A549 (cell line): ENCODE measurements around the gene UTP14C. TPM values are rescaled to one million over a fixed set of nuclear protein-coding genes. Genes with fewer than 3 reads are reported as not detected.
"Not testable (repeated sequence)": the region's sequence is repeated elsewhere in the genome, so short reads cannot be mapped to it uniquely, and the experiment has no call there.

Experiments
- ATAC-seq, 2 experiments: fragments of 200-7000 bp in 1 of 2; fragments of >200 bp in 1 of 2; cut with Nextera tagmentation in 1 of 2; cut with Tn5 transposase in 1 of 2; 3 replicates each; pipeline versions ENCODE4 v1.8.0 to v1.9.1; 2018 to 2020; ENCODE audit warnings: mild to moderate bottlenecking in 1 of 2, moderate library complexity in 1 of 2
- CTCF ChIA-PET: fragments of 300-600 bp; sonication (Branson Sonifier 250); formaldehyde crosslinking; extraction: SDS; loops from one replicate; lab custom pipeline; 2021; ENCODE audit warnings: antibody characterized with exemption, inconsistent platforms; lab: Yijun Ruan, JAX
- POLR2A ChIA-PET: fragments of 350-600 bp; formaldehyde crosslinking; extraction: SDS; loops from one replicate; lab custom pipeline; 2021; ENCODE audit warnings: antibody characterized with exemption, inconsistent platforms; lab: Yijun Ruan, JAX
- DNase-seq, 2 experiments: peaks; one replicate each; pipeline versions ENCODE4 v3.0.0 to v3.0.0-alpha.2; 2011 to 2016; ENCODE audit warnings: low read depth in 1 of 2, low spot score in 1 of 2
- FAIRE-seq: peaks from 2 replicates; lab custom pipeline; 2011; peaks lifted over from hg19 to GRCh38; lab: Jason Lieb, UNC
- H3K27ac ChIP-seq, 2 experiments: fragments of >200 bp; sonication (Bioruptor Twin); formaldehyde crosslinking; 3 replicates each; pipeline ENCODE4 v1.5.1; 2016 to 2017
- H3K4me1 ChIP-seq: fragments of >200 bp; sonication (Bioruptor Twin); formaldehyde crosslinking; 3 replicates; pipeline ENCODE4 v1.6.1; 2016
- H3K4me2 ChIP-seq: fragments of >200 bp; sonication (Bioruptor Twin); formaldehyde crosslinking; 3 replicates; pipeline ENCODE4 v1.6.1; 2016
- H3K4me3 ChIP-seq: fragments of >200 bp; sonication (Bioruptor Twin); formaldehyde crosslinking; 3 replicates; pipeline ENCODE4 v1.5.1; 2016
- H3K9me3 ChIP-seq: fragments of >200 bp; sonication (Bioruptor Twin); formaldehyde crosslinking; 3 replicates; pipeline ENCODE4 v1.6.1; 2016
- BHLHE40 ChIP-seq: IDR thresholded peaks from 2 replicates; pipeline ENCODE4 v1.6.1; 2012; ENCODE audit warnings: low read depth, low read length, inconsistent platforms
- CBX8 ChIP-seq: fragments of 200-600 bp; sonication (generic); IDR thresholded peaks from 2 replicates; pipeline ENCODE4 v1.6.1; 2016
- EHF ChIP-seq: fragments of 250-450 bp; sonication (Bioruptor Pico); IDR thresholded peaks from 2 replicates; pipeline ENCODE4 v1.5.0; 2020; ENCODE audit warnings: mild to moderate bottlenecking
- EHMT2 ChIP-seq: fragments of 200-600 bp; sonication (generic); IDR thresholded peaks from 2 replicates; pipeline ENCODE4 v1.6.1; 2016; ENCODE audit warnings: antibody characterized with exemption, low read depth, mild to moderate bottlenecking, moderate library complexity
- ESRRA ChIP-seq: fragments of 150-350 bp; IDR thresholded peaks from 2 replicates; pipeline ENCODE4 v1.6.1; 2014; ENCODE audit warnings: mild to moderate bottlenecking, low read length, borderline replicate concordance
- FOSL2 ChIP-seq, 2 experiments: fragments of 450-650 bp in 1 of 2; fragments of >200 bp in 1 of 2; sonication (Bioruptor Twin) in 1 of 2; formaldehyde crosslinking; IDR thresholded peaks; 2 replicates each; pipeline versions ENCODE4 v1.5.0 to v1.6.1; 2016 to 2020; ENCODE audit warnings: mild to moderate bottlenecking in 1 of 2, moderate library complexity in 1 of 2
- HDAC2 ChIP-seq: fragments of 200-600 bp; sonication (generic); IDR thresholded peaks from 2 replicates; pipeline ENCODE4 v1.6.1; 2016
- HOXA7 ChIP-seq: fragments of 250-450 bp; sonication (Bioruptor Pico); IDR thresholded peaks from 2 replicates; pipeline ENCODE4 v1.5.0; 2020; ENCODE audit warnings: mild to moderate bottlenecking, moderate library complexity
- HOXB5 ChIP-seq: fragments of 250-450 bp; sonication (Bioruptor Pico); IDR thresholded peaks from 2 replicates; pipeline ENCODE4 v1.5.0; 2020; ENCODE audit warnings: mild to moderate bottlenecking, moderate library complexity
- JUN ChIP-seq, 2 experiments: fragments of >200 bp; sonication (Bioruptor Twin); formaldehyde crosslinking; IDR thresholded peaks; 2 replicates in 1 of 2; 3 replicates in 1 of 2; pipeline ENCODE4 v1.6.1; 2016 to 2017
- KDM1A ChIP-seq: fragments of 200-600 bp; sonication (generic); IDR thresholded peaks from 2 replicates; pipeline ENCODE4 v1.6.1; 2016; ENCODE audit warnings: low read depth, mild to moderate bottlenecking
- MAFK ChIP-seq: fragments of 450-650 bp; IDR thresholded peaks from 2 replicates; pipeline ENCODE4 v1.6.1; 2014; ENCODE audit not compliant: partially characterized antibody
- POLR2A ChIP-seq: IDR thresholded peaks from 2 replicates; pipeline ENCODE4 v1.6.1; 2012; ENCODE audit warnings: mild to moderate bottlenecking, low read length
- RNF2 ChIP-seq: fragments of 200-600 bp; sonication (generic); IDR thresholded peaks from 2 replicates; pipeline ENCODE4 v1.6.1; 2016; ENCODE audit warnings: low read depth, mild to moderate bottlenecking, antibody characterized with exemption, moderate library complexity, borderline replicate concordance
- TFCP2L1 ChIP-seq: fragments of 250-450 bp; sonication (Bioruptor Pico); IDR thresholded peaks from 2 replicates; pipeline ENCODE4 v1.5.0; 2021; ENCODE audit warnings: mild to moderate bottlenecking
- TP53 ChIP-seq: fragments of 250-450 bp; sonication (Bioruptor Pico); IDR thresholded peaks from 2 replicates; pipeline ENCODE4 v1.5.0; 2021; ENCODE audit warnings: mild to moderate bottlenecking, moderate library complexity
- ZSCAN20 ChIP-seq: fragments of 250-450 bp; sonication (Bioruptor Pico); IDR thresholded peaks from 2 replicates; pipeline ENCODE4 v1.8.0; 2022; ENCODE audit warnings: mild to moderate bottlenecking, moderate library complexity
- WGBS: methylation state at CpG from one replicate; pipeline ENCODE4 v1.1.6; 2017; ENCODE audit errors: missing lambda C conversion rate; 5-methylcytosine and 5-hydroxymethylcytosine counted together
- polyA plus RNA-seq, 4 experiments: library from polyadenylated mRNA; depleted of rRNA in 3 of 4; stranded (reverse); fragments of >200 nt; fragmentation: RNase III in 1 of 4; extraction: RNeasy Plus Mini Kit Qiagen cat#74134 plus additional on column Dnase treatment in 1 of 4; gene quantifications; 2 replicates in 3 of 4; 3 replicates in 1 of 4; pipeline ENCODE4 v1.2.3, GENCODE V29; 2011 to 2017
- TF ChIP-seq, protein P1 (sequence below): IDR thresholded peaks from 2 replicates; pipeline ENCODE4 v1.6.1; 2012
- TF ChIP-seq, protein P2 (sequence below): fragments of 200-600 bp; sonication (generic); IDR thresholded peaks from 2 replicates; pipeline ENCODE4 v1.6.1; 2016; ENCODE audit warnings: antibody characterized with exemption, mild to moderate bottlenecking, moderate library complexity
- TF ChIP-seq, protein P3 (sequence below): fragments of 150-350 bp; IDR thresholded peaks from 2 replicates; pipeline ENCODE4 v1.6.1; 2014; ENCODE audit warnings: low read depth, mild to moderate bottlenecking, low read length
- TF ChIP-seq, protein P4 (sequence below): fragments of 250-450 bp; sonication (Bioruptor Pico); IDR thresholded peaks from 2 replicates; pipeline ENCODE4 v1.5.0; 2020; ENCODE audit warnings: low read depth, mild to moderate bottlenecking, moderate library complexity
- TF ChIP-seq, protein P5 (sequence below): fragments of >200 bp; sonication (Bioruptor Twin); formaldehyde crosslinking; IDR thresholded peaks from 2 replicates; pipeline ENCODE4 v1.6.1; 2016

UTP14C gene
- polyA plus RNA-seq, 2 of the 4 experiments (the other 2 are of a cell fraction): 8.6 to 15.1 TPM

DNA sequence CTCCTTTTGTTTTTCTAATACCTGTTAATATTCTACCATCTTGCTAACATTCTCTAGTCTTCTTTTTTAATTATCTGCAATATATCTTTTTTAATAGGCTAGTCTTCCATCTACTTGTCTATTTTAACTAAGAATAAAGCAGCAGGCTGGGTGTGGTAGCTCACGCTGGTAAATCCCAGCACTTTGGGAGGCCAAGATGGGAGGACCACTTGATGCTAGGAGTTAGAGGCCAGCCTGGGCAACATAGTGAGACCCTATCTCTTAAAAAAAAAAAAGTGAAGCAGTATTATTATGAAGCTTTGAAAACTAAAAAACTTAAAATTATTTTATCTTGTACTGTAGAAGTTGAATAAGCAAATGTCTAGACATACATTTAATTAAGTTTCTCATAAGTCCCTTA is 3.3 kb downstream of the UTP14C start:
- H3K9me3 ChIP-seq: no peaks in the 10 kb centered on the region
- POLR2A ChIA-PET: no interaction called here
- no peak for DNase-seq
- CTCF ChIA-PET: no interaction called here
- no peak for TF ChIP-seq MAFK
- TF ChIP-seq FOSL2 (IDR thresholded peaks at IDR 0.05): no peak
- TF ChIP-seq FOSL2 (CRISPR knock-in tag; IDR thresholded peaks at IDR 0.05): no peak
- no peak for TF ChIP-seq CBX8
- no peak for TF ChIP-seq RNF2
- no peak for TF ChIP-seq HOXB5 (CRISPR knock-in tag)
- TF ChIP-seq BHLHE40: no peak
- TF ChIP-seq, protein P1, sequence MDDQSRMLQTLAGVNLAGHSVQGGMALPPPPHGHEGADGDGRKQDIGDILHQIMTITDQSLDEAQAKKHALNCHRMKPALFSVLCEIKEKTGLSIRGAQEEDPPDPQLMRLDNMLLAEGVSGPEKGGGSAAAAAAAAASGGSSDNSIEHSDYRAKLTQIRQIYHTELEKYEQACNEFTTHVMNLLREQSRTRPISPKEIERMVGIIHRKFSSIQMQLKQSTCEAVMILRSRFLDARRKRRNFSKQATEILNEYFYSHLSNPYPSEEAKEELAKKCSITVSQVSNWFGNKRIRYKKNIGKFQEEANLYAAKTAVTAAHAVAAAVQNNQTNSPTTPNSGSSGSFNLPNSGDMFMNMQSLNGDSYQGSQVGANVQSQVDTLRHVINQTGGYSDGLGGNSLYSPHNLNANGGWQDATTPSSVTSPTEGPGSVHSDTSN: no peak
- no peak for TF ChIP-seq HDAC2
- no peak for TF ChIP-seq TP53
- TF ChIP-seq, all 56 proteins: peak for 0
- WGBS: 93% methylated on average over 1 of the region's 1 CpG
- H3K4me1 ChIP-seq: no peaks in the 10 kb centered on the region
- H3K4me2 ChIP-seq: no peak overlapping the region
- no peak overlapping the region for H3K27ac ChIP-seq
- no peak for ATAC-seq
- H3K4me3 ChIP-seq: no peak overlapping the region
- no peak for FAIRE-seq

DNA sequence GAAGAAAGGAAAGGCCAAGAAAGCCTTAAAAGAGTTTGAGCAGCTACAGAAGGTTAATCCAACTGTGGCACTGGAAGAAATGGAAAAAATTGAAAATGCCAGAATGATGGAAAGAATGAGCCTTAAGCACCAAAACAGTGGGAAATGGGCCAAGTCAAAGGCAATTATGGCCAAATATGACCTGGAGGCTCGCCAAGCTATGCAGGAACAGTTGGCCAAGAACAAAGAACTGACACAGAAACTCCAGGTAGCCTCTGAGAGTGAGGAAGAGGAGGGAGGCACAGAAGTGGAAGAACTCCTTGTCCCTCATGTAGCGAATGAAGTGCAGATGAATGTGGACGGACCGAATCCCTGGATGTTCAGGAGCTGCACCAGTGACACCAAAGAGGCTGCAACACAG is 5.1 kb downstream of the UTP14C start:
- CTCF ChIA-PET: interaction anchor here (1.2 to 1.4 kb wide), 2 partner anchors 8 to 13 kb away, joined by 3 read pairs; no protein-coding TSS in a partner anchor
- Histone ChIP-seq H3K9me3 (no peaks in the 10 kb centered on the region), H3K4me3 (no peak overlapping the region), H3K27ac (no peak overlapping the region)
- FAIRE-seq: no peak
- no peak for ATAC-seq
- no peak for DNase-seq
- TF ChIP-seq, protein P2, sequence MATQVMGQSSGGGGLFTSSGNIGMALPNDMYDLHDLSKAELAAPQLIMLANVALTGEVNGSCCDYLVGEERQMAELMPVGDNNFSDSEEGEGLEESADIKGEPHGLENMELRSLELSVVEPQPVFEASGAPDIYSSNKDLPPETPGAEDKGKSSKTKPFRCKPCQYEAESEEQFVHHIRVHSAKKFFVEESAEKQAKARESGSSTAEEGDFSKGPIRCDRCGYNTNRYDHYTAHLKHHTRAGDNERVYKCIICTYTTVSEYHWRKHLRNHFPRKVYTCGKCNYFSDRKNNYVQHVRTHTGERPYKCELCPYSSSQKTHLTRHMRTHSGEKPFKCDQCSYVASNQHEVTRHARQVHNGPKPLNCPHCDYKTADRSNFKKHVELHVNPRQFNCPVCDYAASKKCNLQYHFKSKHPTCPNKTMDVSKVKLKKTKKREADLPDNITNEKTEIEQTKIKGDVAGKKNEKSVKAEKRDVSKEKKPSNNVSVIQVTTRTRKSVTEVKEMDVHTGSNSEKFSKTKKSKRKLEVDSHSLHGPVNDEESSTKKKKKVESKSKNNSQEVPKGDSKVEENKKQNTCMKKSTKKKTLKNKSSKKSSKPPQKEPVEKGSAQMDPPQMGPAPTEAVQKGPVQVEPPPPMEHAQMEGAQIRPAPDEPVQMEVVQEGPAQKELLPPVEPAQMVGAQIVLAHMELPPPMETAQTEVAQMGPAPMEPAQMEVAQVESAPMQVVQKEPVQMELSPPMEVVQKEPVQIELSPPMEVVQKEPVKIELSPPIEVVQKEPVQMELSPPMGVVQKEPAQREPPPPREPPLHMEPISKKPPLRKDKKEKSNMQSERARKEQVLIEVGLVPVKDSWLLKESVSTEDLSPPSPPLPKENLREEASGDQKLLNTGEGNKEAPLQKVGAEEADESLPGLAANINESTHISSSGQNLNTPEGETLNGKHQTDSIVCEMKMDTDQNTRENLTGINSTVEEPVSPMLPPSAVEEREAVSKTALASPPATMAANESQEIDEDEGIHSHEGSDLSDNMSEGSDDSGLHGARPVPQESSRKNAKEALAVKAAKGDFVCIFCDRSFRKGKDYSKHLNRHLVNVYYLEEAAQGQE: no peak
- TF ChIP-seq, protein P3, sequence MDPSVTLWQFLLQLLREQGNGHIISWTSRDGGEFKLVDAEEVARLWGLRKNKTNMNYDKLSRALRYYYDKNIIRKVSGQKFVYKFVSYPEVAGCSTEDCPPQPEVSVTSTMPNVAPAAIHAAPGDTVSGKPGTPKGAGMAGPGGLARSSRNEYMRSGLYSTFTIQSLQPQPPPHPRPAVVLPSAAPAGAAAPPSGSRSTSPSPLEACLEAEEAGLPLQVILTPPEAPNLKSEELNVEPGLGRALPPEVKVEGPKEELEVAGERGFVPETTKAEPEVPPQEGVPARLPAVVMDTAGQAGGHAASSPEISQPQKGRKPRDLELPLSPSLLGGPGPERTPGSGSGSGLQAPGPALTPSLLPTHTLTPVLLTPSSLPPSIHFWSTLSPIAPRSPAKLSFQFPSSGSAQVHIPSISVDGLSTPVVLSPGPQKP: no peak
- TF ChIP-seq ZSCAN20 (CRISPR knock-in tag) (no peak), POLR2A (no peak), KDM1A (no peak), EHF (CRISPR knock-in tag) (no peak), ESRRA (no peak), EHMT2 (no peak), TFCP2L1 (CRISPR knock-in tag) (no peak), RNF2 (no peak), BHLHE40 (no peak), MAFK (no peak), JUN (IDR thresholded peaks at IDR 0.05) (no peak), HOXA7 (no peak)
- TF ChIP-seq, protein P4, sequence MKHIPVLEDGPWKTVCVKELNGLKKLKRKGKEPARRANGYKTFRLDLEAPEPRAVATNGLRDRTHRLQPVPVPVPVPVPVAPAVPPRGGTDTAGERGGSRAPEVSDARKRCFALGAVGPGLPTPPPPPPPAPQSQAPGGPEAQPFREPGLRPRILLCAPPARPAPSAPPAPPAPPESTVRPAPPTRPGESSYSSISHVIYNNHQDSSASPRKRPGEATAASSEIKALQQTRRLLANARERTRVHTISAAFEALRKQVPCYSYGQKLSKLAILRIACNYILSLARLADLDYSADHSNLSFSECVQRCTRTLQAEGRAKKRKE (CRISPR knock-in tag): no peak
- TF ChIP-seq, protein P5, sequence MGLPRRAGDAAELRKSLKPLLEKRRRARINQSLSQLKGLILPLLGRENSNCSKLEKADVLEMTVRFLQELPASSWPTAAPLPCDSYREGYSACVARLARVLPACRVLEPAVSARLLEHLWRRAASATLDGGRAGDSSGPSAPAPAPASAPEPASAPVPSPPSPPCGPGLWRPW: no peak
- TF ChIP-seq, all 56 proteins: peak for 0
- POLR2A ChIA-PET: no interaction called here
- no peaks in the 10 kb centered on the region for H3K4me1 ChIP-seq
- 97% methylated on average over 4 of the region's 4 CpGs for WGBS
- H3K4me2 ChIP-seq: no peak overlapping the region

DNA sequence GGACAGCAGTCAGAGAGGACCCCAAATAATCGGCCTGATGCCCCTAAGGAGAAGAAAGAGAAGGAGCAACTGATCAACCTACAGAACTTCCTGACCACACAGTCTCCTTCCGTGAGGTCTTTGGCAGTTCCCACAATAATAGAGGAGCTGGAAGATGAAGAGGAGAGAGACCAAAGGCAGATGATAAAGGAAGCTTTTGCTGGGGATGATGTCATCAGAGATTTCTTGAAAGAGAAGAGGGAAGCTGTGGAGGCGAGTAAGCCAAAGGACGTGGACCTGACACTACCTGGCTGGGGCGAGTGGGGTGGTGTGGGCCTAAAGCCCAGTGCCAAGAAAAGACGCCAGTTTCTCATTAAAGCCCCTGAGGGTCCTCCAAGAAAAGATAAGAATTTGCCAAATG is 5.9 kb downstream of the UTP14C start:
- H3K27ac ChIP-seq, ATAC-seq, H3K4me3 ChIP-seq, DNase-seq, H3K4me2 ChIP-seq, H3K9me3 ChIP-seq, FAIRE-seq, POLR2A ChIA-PET, H3K4me1 ChIP-seq: not testable (repeated sequence)
- WGBS: 89% methylated on average over 6 of the region's 6 CpGs
- CTCF ChIA-PET: interaction anchor here (1.4 kb wide), 1 partner anchor 9 kb away, joined by 3 read pairs; no protein-coding TSS in a partner anchor
